Stimulated activated CD8-positive, alpha-beta memory T cell treated with anti-CD3 and anti-CD28 coated beads, Interleukin-12 subunit alpha, Interleukin-12 subunit beta, amount 100 ng/mL, for 24 hours (primary cell): ENCODE results near the gene PRKCA.
"Not testable (repeated sequence)": the region's sequence is repeated elsewhere in the genome, so short reads cannot be mapped to it uniquely, and the experiment has no call there.

ENCODE experiments used
- DNase-seq: peaks from one replicate; pipeline ENCODE4 v3.0.0-alpha.2; 2020; ENCODE audit errors: extremely low read depth

The PRKCA gene

DNA sequence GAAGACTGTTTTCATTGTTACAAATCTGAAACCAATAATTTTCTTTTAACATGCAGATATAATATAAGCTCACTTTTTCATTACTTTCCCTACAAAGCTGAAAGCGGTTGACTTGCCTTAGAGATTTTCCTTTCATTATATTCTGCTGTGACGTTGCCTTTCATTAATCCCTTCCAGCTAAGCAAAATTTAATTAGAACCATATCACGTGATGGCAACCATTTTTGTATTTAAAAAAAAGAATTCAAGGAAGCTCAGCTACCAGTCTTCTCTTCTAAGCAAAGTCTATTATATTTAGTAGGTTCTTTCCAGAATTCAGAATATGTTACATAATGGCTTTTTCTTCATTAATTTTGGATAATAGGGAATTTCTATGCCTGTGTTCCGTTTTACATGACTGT is 186.5 kb downstream of the PRKCA start:
- no peak for DNase-seq

DNA sequence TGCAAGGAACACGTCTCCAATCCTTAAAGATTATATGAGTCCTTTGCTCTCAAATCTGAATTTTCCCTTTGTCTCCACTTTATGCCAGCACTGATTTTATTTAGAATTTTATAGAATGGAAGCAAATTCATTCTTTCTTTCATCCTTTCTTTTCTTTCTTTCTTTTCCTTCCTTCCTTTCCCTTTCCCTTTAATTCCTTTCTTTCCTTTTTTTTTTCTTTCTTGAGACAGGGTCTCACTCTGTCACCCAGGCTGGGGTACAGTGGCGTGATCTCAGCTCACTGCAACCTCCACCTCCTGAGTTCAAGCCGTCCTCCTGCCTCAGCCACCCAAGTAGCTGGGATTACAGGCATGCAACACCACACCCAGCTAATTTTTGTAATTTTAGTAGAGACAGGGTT is 187.2 kb downstream of the PRKCA start:
- DNase-seq: not testable (repeated sequence)

DNA sequence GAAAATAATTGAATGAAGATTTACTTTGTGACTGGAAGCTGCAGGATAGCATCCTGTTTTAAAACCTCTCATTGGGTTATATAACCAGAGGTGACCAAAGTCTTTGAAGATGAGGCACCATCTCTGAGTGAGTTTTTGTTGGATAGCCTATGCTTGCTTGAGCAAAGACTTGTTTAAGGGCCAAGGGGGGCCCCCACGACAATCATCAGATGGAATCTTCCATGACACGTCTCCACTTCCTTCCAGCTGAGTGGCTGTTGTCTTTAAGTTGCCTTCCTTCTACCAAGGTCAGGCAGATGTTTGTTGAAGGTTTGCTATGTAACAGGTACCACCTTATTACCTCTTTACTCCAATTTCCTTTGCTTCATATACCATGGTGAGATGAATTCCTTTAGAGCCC is 188.8 kb downstream of the PRKCA start:
- DNase-seq: no peak

DNA sequence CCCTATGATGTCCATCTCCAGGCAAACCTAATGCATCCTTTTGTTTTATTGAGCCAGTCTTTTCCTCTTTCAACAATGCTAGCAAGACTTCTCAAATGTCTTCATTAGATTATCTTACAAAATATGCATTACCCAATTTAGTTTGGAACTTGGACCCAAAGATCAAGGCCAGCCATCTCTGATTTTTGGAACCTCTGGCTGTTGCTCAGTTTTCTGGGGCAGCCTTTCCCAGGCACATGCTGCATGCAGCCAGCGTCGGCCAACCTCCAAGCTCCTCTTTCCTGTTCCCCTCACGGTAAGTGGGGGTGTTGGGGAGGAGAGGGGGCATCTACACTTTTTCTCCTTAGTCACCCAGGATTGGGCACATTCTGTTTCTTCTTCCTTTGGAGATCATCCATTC is 189.3 kb downstream of the PRKCA start:
- DNase-seq: no peak

DNA sequence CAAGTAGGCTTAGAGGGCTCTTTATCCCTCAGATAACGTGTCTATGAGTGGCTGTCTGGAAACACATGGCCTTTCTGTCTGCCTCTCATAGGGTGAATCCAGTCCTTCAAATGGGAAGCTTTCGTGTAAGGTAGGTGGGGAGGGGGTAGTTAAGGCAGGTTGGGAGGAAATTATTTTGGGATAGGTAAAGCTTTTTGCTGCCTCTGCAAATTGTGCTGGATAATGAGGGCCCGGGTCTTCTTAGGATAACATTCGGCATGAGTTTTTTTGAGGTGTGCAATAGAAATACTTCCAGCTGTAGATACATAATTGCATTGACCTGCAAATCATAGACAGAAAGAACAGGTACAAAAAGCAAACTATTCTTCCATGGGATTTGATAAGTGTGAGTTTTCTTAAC is 189.7 kb downstream of the PRKCA start:
- DNase-seq: no peak

DNA sequence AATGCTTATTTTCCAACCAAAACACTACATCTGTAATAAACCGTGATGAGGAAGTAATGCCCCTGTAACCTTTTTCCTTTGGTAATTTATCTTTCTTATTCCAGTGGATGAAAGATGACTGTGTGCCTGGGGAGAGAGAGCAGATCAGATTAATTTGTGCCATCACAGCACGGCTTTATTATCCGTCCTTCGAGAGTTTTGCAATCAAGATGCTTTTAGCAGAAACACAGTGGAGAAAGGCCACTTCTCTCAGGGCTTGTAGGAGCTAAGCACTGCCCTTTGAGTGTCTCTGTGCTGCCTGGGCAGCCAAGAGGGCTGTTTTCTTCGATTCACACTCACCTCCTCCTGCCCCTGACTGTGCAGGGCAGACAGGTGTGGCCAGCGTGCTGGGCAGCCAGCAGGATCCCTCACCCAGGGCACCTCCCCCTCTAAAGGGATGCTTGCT is 190.2 kb downstream of the PRKCA start:
- DNase-seq: no peak

DNA sequence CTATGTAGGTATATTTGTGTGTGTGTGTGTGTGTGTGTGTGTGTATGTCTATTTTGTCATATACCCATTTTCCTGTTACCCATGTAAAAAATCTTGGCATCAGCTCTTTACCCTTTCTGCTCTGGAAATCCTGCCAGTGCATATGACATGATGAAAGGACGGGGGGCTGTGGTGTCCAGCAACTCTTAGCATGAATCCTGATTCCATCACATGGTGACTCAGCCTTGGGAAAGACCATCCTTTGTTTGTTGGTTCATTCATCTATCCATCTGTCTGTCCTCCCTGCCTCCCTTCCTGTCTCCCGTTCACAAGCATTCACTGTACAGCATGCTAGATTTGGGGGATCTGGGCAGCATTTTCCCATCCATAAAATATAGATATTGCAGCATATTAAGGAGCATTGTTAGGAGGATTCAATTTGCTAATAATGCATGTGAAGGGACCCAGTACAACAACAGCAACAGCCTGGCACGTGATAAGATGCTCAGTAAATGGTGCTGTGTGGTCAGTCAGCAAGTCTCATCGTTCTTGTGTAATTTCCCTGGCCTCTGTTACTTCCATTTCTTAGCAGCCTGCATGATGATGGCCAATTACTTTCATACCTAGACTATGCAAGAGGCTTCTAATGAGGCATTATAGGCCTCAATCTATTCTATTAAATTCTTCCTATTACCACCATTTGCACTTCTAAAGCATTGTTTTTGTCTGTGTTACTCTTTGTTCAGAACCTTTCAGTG is 191.0 kb downstream of the PRKCA start:
- no peak for DNase-seq

DNA sequence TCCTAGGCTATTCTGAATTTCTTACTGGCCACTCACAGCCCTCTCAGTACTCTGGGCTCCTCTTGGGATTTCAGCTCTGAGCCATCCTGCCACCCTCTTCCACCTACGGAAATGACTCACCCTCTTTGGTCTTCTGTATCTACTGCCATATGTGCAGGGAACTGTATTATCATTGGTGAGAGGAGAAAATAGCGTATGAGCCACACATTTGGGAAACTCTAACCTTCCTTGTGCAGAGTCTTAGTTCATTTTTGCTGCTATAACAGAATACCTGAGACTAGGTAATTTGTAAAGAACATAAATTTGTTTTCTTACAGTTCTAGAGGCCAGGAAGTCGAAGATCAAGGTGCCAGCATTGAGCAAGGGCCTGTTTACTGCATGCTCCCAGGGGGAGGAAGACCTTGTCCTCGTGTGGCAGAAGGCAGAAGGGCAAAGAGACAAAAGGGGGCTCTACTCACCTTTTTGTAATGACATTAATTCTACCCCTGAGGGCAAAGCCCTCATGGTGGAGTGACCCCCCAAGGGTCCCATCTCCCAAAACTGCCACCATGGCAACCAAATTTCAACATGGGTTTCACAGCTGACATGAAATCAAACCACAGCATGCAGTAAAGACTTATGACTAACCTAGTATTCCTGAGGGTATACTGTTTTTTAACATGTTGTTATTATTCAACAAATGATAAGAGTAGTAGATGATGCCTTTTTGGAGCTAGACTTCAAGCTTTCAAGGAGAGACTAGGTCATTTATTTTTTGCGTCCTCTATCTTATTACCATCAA is 191.8 kb downstream of the PRKCA start:
- no peak for DNase-seq

DNA sequence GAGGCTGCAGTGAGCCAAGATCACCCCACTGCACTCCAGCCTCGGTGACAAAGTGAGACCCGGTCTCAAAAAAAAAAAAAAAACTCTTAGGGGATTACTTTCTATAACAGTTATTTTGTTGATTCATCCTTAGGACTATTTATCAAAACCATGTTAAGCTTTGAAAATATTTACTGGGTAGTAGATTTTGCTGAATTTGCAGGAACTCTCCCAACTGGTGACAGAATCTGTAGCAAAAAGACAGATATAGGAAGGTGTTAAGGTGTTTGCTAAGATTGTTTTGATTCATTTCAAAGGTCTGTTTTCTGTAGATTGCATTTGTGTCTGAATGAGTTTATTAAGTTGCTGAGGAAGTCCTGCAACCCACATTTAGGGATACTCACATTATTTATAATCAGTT is 192.6 kb downstream of the PRKCA start:
- no peak for DNase-seq

DNA sequence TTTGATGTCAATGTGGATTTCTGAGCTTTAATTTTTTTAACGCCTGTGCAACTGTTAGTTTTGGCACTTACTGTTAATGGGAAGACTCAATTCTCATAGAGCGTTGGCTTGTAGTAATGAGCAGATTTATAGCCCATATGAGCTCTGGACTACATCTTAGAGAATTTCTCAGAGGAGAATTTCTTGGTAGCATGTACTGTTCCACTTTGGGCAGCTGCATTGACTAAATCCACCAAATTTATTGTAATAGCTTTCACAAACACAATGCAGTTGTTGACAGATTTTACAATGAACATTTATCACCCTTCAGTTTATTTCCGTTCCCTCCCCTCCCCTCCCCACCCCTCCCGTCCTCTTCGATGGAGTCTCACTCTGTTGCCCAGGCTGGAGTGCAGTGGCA is 193.9 kb downstream of the PRKCA start:
- DNase-seq: no peak

DNA sequence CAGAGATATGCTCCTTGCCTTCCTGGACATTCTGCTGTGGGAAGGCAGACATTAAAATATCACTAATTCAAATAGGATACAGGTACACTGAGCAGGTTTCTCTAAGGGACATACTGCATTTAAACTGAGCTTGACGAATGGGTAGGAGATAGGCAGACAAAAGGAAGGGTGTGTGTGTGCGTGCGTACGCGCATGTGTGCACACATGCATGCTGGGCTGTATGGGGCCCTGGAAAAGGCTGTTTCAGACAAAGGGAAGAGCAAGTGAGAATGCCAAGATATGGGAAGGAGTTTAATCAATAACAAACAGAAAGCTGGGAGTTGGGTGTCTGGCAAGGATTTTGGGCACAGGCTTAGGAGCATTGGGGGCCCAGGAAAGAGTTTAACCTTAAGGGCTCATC is 196.2 kb downstream of the PRKCA start:
- no peak for DNase-seq

DNA sequence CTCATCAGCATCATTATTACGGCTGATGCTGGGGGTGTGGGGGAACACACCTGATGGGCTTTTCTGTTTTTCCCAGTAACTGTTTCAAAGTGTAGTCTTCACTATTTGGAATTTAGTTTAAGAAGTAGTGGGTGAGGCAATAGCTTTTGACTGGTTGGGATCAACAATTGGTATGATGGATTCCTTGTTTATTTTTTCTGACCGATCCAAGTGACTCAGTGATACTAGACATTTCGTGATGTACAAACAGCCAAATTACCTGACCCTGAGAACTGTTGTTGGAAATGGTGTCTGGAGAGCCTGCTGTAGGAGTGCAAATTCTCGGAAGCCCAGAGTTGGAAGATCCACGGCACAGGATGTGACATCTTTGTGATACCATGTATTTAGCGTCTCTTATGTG is 204.2 kb downstream of the PRKCA start:
- DNase-seq: no peak

DNA sequence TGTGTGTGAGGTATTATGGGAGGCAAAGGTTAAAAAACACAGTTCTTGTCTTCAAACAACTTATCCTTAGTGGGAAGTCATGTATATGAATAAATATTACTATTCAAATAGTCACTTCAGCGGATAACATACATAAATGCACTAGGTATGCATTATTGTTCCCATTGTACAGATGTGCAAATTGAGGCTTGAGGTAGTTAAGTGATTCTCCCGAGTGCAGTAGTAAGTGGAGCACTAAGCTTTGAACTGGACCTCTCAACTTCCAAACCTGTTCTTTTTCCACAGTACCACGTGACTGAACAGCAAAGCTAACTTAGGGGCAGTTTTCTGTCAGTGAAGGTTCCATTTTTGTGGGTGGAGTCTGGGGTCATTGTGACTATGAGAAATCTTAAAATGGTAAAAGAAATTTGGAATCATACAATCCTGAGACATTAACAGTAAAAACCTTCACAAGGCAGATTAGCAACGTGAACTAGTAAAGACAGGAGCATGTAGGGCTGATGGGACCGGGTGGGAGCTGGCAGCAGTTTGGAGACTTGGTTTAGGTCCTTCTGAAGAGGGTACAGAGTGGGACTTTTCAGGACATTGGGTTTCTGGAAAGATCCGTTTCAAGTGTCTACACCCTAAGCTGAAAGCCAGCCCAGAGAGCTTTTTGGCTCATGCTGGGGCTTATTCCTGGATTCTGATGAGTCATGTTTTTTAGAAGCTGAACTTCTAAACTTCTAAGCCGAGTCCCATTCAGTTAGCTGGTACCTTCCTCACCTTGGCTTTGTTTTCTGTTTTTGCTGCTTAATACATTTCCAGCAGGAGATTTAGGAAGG is 204.9 kb downstream of the PRKCA start:
- DNase-seq: no peak

DNA sequence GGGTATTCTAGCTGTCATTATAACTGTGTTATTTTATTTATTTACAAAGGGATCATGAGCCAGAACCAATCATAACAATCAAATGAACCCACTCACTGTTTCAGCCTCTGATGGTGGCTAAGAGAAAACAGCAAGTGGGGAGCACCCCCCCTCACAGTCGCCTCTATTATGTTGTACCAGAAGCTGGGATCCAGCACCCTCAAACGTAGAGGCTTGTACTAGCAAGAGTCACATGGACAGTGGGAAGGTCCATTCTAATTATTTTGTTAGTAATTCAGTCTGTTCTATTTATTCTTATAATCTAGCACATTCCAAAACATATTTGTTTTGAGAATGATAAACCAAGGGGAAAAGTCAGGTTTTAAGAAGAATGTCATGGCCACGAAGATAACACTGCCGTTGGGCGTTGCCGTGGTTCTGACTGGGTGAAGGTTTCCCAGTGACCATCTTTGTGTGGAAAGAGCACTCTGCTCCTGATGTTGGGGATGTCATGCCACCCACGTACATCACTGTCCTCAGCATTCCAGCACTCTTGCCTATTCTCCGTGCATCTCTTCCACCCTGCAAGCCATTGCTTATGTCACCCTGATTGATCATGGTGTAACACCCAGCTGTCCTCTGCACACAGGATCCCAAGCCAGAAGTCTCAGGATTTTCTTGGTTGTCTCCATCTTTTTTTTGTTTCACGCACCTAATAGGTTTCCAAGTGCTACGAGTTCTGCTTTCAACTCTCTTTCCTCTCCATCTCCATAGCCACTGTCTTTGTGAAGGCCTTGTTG is 205.8 kb downstream of the PRKCA start:
- no peak for DNase-seq

DNA sequence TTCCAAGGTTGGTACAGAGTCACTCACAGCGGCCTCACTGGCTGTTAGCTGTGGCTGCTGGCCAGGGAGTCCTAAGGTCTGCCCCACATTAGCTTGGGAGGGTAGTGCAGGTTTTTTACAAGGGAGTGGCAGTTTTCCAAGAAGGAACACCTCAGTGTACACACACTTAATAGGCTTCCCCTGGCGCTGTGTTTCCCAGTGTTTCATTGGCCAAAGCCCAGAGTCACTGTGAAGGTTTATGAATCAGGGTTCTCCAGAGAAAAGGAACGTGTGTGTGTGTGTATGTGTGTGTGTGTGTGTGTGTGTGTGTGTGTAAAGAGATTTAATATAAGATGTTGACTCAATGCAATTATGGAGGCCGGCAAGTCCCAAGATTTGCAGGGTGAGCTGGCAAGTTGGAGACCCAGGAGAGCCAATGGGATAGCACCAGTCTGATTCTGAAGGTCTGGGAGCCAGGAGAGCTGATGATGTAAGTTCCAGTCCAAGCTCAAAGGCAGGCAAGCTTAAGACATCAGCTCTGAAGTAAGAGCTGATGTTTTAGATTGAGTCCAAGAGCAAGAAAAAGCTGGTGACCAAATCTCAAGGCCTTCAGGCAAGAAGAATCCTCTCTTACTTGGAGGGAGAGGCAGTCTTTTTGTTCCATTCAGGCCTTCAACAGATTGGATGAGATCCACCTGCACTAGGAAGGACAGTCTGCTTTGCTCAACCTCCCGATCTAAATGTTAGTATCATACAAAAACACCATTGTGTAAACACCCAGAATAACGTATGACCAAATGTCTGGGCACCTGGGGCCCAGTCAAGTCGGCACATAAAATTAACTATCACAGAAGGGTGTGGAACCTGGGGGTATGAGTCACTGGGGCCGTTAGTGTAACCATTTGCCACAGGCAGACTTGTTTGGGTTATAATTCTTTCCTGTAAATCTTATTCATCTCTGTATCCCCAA is 206.8 kb downstream of the PRKCA start:
- peak; percentile 25 for DNase-seq

DNA sequence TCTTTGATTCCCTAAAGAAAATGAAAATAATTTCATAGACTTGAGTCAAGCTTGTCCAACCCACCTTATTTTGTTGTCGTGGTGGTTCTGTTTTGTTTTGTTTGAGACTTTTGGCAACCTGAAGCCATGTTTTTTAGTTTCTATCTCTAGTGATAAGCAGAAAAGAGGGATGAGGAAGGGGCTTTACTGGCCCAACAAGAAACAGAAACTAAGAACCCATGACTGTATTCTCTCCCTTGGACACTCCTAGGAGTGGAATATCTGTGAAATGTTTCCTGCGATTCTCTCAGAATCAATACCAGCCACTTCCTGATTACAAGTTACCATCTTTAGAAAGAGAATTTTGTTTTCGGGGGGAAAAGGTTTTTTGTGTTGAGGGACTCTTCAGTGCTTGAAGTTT is 207.5 kb downstream of the PRKCA start:
- DNase-seq: no peak

DNA sequence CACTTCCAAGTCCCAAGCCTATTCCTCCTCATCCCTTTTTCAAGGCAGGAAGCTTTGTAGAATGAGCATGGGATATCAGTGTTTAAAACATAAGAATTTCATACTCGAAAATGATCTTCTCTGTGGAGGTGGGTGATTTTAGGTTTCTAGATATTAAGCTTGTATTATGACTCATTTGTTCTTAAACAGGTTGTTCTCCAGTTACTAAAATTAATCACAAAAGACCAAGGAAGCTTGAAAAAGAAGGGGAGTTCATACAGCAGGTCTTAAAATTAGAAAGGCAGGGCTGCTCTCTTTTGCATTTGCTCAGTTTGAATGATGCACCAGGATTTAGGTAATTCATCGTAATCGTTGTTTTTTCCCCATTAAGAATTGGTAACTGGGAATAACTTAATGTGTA is 208.7 kb downstream of the PRKCA start:
- no peak for DNase-seq

DNA sequence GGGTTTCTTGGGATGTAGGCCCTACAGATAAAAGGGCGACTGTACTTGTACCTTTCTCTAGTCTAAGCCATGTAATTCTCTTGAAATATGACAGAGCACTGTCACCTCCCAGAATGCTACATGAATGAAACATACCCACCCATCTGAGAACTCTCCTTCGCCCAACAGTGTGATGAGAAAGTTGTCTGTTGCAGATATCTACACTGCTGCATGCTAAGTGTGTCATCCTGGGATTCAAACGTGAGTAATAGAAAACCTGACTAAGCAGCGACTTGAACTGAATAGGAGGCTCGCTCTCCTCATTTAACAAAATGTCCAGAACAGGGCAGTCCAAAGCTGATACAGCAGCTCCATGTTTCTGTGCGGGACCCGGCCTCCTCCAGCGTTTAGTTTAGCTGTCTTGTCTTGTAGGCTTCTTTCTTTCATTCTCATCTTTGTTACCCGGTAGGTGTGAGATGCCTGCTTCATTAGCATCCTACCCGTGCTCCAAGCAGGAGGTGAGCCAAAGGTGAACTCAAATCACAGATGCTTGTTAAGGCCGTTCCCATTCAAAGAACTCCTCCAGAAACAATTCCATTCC is 211.9 kb downstream of the PRKCA start:
- peak; percentile 16 for DNase-seq

DNA sequence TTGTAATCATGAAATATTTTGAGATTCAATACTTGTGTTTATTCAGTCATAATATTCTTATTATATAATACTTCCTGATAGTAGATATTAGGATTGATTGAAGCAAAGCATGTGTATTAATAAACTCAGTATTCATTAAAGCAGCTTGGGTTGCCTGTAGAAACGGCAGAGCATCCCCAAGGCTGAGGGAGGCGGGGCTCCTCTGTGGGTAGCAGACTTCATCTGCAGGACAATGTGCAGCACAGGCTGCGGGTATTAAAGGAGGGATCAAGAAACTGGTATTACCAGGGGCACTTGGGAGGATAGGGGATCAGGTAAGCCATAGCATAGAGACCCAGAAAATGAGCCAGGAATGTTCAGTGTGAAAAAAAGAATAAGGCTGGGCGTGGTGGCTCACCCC is 213.6 kb downstream of the PRKCA start:
- DNase-seq: no peak

DNA sequence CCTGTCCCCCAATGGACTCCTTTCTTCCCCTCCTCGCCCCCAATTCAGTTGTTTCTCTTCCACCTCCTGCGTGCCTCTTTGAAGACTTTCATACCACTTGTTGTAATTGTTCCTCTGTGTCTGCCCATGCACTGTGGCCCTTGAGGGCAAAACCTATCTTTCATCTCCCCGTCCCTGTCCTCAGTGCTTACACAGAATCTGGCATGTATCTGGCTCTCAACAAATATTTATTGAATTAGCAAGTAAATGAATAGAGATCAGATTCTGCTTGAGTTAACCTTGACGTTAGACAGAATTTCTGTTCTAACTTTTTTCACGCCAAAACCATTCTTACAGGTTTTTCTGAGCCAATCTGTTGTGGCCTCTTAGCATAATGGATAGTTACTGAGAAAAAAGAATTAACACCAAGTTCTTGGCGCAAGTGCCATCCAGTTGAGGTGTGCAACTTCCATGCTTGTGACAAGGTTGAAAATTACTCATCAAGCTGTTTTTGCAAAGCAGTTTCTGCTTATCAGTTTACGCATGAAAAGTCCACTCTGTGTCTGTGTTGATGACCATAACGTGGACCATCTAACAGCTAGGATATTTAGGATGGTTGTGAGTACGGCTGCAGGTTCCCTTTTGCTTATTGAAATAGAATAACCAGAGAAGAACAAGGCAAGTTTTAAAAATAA is 215.1 kb downstream of the PRKCA start:
- no peak for DNase-seq
